Skeletal muscle cell (primary cell): ENCODE data around the gene RBPMS2.
"Not testable (repeated sequence)": the region's sequence is repeated elsewhere in the genome, so short reads cannot be mapped to it uniquely, and the experiment has no call there.

Experiments
- DNase-seq: peaks from one replicate; pipeline ENCODE4 v3.0.0-alpha.2; 2010; ENCODE audit warnings: low read depth
- H3K4me3 ChIP-seq: 2 replicates; pipeline ENCODE4 v1.5.1; 2011; ENCODE audit warnings: low read depth, mild to moderate bottlenecking, control low read depth, low read length, moderate library complexity

The RBPMS2 gene

DNA sequence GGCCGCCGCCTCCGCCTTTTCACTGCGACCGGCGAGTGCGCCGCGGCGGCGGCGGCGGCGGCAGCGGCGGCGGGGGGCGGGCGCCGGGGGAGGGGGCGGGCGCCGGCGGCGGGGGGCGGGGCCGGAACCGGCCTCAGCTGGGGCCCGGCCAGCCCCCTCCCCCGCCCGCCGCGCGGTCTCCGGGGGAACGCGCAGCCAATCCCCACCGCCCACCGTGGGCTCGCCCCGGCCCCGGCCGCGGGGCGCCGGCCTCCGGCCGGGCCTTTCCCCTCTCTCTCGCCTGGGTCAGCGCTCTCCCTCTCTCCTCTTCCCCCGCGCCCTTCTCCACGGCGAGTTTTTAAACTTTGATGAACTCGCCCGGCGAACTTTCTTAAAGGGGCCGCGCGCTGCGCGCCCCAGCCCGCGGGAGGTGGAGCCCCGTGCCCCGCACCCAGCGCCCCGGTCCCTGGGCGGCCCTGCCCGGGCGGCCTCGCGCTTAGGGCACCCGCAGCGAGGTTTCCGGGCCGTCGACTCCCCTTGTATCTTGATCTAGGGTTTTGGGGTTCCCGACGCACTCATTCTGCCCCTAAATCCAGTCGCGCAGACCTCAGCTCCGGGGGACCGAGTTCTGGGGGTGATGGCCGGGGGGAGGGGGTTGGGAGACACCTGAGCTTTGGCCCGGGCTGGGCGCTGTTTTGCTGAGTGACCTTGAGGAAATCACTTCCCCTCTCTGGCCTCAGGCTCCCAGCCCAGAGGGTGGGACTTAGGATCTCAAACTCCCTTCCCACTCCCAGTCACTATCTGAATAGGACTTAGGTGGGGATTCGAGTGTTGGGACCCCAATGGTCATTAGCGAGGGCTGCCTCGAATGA lies at the start of gene RBPMS2:
Gene RBPMS2, minus strand, starts transcription at position 39 of the 851 bp plus-strand sequence. CDS start 270 bp downstream, outside the sequence.
- peak within 1 kb of the TSS; percentile 52 for H3K4me3 ChIP-seq
- DNase-seq: no peak

DNA sequence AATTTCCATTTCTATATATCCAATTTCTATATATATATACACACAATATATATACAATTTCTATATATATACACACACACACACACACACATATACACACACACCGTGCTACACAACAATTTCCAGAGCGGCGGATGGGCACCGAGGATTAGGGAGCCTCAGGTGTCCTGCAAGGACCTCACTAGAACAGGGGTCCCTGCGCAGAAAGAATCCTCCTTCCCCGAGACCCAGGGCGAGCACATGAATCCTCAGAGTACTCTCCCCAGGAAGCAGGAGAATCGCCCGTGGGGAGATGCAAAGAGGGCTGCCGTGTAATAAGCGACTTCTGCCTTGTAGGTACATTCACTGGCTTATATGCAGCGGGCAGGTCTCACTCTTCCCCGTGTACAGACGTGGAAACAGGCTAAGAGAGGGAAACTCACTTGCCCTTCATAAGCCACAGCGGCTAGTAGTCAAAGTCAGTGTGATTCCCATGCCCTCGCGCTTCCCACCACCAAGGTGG lies 49.6 kb upstream of the RBPMS2 start:
- no peak for DNase-seq

DNA sequence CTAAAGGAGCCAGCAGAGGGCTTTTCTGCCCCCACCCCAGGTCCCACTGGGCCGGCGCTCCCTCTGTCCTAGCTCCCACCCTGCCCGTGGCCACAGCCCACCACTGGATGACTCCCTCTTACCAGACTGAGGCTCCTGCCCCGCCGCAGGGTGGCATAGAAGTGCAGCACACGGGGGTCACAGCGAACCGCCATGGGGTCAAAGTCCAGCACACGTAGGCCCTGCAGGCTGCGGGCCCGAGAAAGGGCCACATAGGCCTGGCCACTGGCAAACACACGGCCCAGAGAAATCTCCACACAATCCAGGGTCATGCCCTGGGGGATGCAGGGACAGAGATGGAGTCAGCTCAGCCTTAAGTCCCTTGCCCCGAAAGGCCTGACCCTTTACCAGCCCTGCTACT lies 41.1 kb upstream of the RBPMS2 start:
- DNase-seq: no peak
- H3K4me3 ChIP-seq: no peak overlapping the region

More for the DNA sequence above, 49.6 kb upstream of the RBPMS2 start:
- H3K4me3 ChIP-seq: peak overlapping the region; percentile 58

DNA sequence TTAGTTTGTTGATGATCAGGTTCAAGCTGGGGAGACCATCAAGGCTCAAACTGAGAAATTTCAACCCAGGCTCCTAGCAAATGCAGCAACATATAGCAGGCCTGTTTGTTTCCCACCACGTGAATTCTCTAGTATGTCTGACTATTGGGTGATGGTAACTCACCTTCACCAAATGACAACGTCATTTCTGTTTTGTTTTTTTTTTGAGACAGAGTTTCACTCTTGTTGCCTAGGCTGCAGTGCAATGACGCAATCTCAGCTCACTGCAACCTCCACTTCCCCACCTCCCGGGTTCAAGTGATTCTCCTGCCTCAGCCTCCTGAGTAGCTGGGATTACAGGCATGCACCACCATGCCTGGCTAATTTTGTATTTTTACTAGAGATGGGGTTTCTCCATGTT lies 39.6 kb upstream of the RBPMS2 start:
- not testable (repeated sequence) for H3K4me3 ChIP-seq, DNase-seq

DNA sequence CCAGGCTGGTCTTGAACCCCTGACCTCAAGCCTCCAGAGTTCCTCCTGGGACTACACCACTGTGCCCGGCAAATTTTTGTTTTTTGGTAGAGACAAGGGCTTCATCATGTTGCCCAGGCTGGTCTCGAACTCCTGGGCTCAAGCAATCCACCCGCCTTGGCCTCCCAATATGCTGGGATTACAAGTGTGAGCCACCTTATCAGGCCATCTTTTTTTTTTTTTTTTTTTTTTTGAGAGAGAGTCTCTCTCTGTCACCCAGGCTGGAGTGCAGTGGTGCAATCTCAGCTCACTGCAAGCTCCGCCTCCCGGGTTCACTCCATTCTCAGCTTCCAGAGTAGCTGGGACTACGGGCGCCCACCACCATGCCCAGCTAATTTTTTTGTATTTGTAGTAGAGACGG lies 38.9 kb upstream of the RBPMS2 start:
- not testable (repeated sequence) for DNase-seq

DNA sequence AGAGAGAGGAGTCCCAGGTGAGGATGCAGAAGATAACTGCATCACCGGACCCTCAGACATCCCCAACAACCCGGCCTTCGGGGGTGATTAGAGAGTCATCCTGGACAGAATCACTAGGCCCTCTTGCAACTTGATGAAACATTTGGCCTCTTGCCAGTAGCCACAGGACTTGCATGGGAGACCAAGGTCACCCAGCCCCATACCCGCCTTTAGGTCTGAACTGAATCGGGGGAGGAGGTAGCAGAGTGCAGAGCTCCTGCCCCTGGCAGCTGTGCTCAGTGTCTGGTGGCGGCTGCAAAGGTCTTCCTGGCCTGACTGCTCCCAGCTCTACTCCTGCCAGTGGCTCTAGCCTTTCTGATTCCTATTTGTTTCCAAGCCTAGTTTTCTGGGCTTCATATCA lies 37.7 kb upstream of the RBPMS2 start:
- peak; percentile 21 for DNase-seq
- H3K4me3 ChIP-seq: no peak overlapping the region

More for the DNA sequence above, 38.9 kb upstream of the RBPMS2 start:
- not testable (repeated sequence) for H3K4me3 ChIP-seq

DNA sequence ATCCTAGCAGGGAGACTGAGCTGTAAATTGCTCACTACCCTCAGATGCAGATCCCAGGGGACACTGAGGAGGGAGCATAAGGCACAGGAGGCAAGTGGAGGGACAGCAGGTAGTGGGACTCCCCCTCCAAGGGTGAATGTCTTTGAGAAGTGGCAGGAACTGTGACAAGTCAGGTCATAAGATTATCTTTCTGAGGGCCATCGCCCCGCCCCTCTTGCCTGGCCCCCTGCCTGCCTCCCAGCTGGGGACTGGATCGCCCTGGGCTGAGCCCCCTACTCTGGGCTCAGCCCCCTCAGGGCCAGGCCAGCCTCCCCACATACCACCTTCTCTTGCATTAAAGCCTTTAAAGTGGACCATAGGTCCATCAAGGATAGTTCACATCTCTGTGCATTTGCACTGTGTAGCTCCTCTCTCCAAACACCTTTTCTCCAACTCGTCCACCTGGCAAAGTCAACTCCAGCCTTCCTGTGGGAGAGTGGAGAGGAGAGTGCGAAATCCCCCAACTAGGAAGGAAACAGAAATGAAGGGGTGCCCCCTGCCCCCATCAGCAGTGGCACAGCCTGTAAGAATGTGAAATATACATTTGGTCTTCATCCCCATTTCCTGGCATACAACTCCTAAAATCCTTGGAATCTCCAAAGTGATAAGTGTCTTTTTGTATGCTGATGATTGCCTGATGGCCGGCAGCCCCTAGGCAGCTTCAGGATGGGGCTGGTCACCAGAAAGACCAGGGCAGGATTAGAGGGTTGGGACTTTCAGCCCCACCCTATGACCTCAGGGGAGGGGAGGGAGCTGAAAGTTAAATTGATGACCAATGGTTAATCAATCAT lies 35.3 kb upstream of the RBPMS2 start:
- no peak overlapping the region for H3K4me3 ChIP-seq
- DNase-seq: no peak

DNA sequence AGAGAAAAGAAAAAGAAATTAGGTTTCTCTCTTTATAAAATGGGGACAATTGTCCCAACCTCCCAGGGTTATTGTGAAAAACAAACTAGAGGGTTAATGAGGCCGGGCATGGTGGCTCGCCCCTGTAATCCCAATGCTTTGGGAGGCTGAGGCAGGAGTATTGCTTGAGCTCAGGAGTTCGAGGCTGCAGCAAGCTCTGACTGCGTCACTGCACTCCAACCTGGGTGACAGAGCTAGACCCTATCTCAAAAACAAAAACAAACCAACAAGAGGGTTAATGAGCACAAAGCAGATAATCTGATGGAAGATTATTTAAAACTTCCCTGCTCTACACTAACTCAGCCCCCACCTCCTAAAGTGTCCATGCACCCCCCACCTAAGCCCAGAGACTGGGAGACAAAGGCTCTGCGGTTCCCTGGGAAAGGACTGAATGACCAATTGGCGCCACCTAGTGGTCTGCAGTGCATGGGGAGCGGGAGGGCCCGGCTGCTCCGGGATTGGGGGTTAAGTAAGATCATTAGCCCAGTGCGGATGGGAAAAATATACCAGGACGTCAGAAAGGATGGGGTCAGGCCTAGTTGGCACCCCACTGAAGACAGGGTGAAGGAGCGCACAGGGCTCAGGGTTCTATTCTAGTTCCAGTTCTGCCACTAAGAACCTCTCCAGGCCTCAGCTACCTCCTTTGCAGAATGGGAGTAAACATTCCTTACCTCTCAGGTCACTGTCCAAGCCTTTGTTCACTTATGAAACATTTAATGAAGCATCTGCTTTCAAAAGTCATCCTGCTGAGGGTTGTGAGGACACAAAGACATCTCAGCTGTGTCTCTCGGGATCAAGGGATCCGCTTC lies 34.5 kb upstream of the RBPMS2 start:
- no peak overlapping the region for H3K4me3 ChIP-seq
- no peak for DNase-seq

DNA sequence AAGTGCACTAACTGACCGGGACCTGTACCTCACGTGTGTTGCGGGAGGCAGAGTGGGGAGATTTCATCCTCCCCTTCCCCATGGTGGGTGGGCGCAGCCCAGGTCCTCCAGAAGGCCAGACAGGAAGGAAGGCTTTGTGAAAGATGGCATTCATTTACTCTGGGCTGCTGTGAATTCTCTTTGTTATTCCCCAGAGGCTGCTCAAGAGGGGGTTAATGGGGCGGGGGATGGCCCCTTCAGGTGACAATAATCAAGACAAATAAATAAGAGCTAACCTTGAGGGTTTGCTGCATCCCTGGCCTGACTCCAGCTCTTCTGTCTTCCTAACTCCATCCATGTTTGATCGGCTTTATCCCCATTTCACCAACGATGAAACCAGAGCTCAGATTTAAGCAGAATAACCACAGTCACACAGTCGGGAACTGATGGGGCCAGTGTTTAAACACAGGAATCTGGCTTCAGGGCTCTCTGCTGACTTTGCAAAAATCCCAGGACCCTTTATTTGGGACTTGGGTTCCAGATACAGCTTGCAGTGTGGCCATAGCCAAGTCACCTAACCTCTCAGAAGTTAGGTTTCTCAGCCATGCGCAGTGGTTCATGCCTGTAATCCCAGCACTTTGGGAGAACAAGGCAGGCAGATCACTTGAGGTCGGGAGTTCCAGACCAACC lies 33.5 kb upstream of the RBPMS2 start:
- DNase-seq: no peak
- no peak overlapping the region for H3K4me3 ChIP-seq

DNA sequence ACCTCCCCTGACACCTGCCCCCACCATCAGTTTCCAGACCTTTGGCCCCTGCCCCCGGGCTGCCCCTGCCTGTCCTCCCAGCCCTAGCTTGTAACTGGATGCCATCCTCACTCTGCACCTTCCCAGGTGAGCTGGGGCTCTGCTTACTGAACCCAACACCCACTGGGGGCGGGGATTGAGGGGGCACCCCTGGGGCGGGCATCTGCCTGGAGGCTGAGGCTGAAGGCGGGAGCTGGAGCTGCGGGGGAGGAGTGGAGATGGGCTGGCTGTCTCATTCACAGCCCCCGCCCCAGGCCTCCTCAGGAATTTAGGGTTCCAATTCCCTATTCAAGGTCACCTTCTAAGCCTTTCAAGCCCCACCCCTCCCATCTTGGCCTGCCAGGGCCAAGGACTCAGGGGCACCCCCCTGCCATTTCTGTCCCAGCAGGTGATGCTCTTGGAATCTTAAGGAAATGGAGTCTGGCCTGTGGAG lies 32.4 kb upstream of the RBPMS2 start:
- H3K4me3 ChIP-seq: no peak overlapping the region
- DNase-seq: no peak

DNA sequence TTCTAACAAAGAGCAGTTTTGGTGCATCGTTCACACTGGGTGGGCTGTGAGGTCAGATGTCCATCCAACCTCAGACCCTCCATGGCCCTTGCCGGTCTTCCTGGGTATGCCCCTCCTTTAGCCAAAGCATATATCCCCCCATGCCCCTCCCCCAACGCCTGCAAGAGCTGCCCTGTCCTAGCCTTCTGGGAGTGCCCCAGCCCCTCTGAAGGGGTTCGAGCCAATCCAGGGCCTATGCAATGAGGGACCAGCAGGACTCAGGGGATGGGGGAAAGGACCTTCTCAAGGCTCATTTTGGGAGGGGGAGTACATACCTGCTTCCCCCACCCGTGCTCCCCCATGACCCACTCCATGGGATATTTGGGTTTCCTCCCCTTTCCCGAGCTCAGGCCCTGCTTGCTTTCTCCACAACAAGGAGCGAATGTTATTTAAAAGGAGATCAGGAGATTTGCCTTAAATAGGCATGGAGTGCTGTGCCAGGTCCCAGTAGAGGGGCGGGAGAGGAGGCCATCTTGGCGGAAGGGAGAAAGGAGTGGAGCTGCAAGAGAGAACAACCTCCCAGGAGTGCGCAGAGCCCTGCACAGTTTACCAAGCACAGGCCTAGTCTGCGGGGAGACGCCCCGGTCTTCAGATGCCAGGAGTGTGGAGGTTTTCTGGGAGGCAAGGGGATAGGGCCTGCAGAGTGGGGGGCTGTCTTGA lies 31.8 kb upstream of the RBPMS2 start:
- H3K4me3 ChIP-seq: no peak overlapping the region
- DNase-seq: no peak

DNA sequence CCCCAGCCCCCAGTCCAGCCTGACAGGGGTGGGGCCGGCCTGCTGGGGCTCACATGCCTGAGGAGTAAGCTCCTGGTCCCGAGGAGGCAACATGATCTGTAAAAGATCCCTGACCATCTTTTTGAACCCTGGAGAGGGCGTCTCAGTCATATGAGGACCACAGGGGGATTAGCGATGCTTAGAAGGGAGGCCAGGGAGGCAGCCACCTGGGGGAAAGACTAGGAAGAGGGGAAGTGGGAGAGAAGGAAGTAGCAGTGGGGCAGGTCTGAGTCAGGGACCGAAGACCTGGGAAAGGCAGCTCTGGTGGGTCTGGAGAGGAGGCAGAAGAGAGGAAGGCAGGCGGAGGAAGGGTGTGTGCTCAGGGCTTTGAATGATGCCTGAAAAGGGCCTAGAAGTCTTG lies 31.1 kb upstream of the RBPMS2 start:
- H3K4me3 ChIP-seq: no peak overlapping the region
- no peak for DNase-seq

DNA sequence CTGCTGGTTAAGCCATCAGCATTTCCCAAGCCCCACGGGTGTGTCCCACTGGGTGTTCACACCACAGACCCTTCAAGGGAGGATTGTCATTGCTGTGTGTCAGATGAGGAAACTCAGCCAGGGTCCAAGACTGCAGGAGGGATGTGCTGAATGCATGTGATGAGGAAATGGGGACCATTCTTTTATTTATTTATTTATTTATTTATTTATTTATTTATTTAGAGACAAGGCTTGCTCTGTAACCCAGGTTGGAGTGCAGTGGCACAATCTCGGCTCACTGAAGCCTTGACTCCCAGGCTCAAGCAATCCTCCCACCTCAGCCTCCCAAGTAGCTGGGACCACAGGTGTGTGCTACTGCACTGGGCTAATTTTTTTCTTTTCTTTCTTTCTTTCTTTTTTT lies 29.2 kb upstream of the RBPMS2 start:
- no peak for DNase-seq
- no peak overlapping the region for H3K4me3 ChIP-seq

DNA sequence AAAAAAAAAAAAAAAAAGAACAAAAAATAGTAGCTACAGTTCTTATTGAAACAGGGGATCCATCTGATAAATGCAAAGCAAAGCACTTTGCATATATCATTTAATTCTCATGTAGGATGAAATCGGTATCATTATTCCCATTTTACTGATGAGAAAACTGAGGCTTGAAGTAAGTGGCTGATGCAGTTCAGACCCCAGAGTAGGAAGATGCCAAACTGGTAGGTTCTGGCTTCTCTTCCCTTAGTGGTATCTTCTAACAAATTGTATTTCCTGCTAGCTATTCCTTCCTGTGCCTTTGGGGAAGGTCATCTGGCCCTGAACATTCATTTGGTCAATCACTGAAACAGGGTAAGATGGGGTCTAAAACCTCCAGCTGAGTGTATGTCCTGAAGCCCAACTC lies 28.1 kb upstream of the RBPMS2 start:
- no peak for DNase-seq
- H3K4me3 ChIP-seq: no peak overlapping the region

DNA sequence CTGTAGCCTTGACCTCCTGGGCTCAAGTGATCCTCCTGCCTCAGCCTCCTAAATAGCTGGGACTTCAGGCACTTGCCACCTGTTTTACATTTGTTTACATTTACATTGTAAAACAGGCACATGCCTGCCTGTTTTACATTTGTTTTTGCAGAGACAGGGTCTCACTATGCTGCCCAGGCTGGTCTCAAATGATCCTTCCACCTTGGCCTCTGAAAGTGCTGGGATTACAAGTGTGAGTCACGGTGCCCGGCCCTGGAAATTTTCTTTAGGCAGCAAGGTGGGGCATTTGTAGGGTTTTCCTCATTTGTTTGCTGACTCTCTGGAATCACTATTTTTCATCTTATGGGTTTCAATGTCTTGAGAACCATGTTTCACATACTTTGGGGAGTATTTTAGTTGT lies 25.1 kb upstream of the RBPMS2 start:
- no peak for DNase-seq
- no peak overlapping the region for H3K4me3 ChIP-seq

DNA sequence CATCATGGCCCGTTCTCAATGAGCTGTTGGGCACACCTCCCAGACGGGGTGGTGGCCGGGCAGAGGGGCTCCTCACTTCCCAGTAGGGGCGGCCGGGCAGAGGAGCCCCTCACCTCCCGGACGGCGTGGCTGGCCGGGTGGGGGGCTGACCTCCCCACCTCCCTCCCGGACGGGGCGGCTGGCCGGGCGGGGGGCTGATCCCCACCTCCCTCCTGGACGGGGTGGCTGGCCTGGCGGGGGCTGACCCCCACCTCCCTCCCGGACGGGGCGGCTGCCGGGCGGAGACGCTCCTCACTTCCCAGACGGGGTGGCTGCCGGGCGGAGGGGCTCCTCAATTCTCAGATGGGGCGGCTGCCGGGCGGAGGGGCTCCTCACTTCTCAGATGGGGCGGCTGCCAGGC lies 23.5 kb upstream of the RBPMS2 start:
- DNase-seq, H3K4me3 ChIP-seq: not testable (repeated sequence)

DNA sequence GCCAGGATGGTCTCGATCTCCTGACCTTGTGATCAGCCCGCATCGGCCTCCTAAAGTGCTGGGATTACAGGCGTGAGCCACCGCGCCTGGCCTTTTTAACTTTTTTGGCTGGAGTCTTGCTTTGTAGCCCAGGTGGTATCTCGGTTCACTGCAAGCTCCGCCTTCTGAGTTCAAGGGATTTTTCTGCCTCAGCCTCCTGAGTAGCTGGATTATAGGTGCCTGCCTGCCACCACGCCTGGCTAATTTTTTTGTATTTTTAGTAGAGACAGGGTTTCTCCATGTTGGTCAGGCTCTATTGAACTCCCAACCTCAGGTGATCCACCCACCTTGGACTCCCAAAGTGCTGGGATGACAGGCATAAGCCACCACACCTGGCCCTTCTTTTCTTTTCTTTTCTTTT lies 20.5 kb upstream of the RBPMS2 start:
- not testable (repeated sequence) for H3K4me3 ChIP-seq, DNase-seq

DNA sequence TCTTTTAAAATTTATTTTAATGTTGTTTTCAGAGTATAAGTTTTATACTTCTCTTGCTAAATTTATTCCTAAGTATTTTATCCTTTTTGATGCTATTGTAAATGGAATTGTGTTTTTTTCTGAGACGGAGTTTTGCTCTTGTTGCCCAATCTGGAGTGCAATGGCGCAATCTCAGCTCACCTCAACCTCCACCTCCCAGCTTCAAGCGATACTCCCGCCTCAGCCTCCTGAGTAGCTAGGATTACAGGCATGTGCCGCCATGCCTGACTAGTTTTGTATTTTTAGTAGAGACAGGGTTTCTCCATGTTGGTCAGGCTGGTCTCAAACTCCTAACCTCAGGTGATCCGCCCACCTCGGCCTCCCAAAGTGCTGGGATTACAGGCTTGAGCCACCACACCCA lies 19.9 kb upstream of the RBPMS2 start:
- H3K4me3 ChIP-seq, DNase-seq: not testable (repeated sequence)
